Measurements from ENCODE around the gene ACAP2.
"Not testable (repeated sequence)": the region's sequence is repeated elsewhere in the genome, so short reads cannot be mapped to it uniquely, and the experiment has no call there.

ACAP2 gene

DNA sequence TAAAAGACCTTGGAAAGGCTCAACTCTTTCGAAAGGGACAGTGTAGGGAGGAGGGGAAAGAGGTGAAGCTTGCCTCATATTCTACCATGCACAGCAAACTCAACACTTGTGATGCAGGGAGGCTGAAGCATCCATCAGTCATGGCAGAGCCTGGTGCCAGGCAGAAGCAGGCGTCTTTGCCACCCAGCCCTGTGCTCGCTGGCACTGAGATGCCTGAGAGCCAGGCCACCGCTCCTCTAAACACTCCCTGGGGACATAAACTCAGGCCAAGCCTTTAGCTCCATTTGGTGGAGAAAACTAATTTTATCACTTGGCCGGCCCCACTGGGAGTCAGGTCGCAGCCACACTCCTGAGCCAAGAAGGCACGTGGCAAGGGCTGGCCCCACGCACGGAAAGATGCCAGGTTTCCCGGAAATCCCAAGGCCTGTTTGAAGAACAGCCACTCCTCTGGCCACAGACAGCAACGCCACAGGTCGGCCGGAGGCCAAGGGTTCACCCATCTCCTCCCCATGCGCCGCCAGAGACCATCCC lies 202.6 kb downstream of the ACAP2 start:
- no peak for DNase-seq

GRCh38 chr3:195239121-195239520 lies 203.7 kb downstream of the ACAP2 start:
- no peak for DNase-seq

- DNase-seq, result no peak
These were observed 204.2 kb downstream of the ACAP2 start for GRCh38 chr3:195238586-195239118.

- no peak for DNase-seq
These were observed 204.7 kb downstream of the ACAP2 start for GRCh38 chr3:195238081-195238571.

DNA sequence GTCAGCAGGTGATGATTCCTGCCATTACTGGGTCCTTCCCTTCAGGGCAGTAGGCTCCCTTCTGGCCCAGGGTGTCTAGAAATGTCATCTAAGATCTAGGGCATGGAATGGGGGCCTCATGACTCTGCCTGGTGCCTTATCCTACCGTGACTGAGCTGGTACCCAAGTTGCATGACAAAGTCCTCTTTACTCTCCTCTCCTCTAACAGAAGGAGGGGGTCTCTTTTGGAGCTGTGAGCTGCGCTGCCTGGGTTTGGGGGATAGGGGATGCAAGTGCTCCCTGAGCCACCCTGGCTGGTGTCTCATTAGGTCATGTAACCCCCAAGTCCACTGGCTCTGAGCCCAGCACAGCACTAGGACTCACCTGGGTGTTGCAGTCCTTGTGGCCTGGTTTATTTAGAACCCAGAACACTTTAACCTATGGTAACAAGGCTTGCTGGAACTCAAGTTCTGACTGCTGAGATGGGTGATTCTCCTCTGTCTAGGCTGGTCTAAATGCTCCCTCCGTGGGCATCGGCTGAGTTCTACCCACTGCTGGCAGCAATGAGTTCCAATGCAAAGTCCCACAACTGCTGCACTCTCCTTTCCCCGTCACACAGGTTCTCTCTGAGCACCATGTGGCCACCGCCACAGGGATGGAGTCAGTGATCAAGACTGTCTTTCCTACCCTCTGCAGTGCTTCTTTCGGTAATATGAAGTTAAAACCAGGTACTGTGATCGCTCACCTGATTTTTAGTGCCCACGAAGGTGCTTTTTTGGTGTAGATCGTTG lies 205.8 kb downstream of the ACAP2 start:
- no peak for DNase-seq

- DNase-seq, result no peak
These were observed 206.6 kb downstream of the ACAP2 start for GRCh38 chr3:195236076-195236798.

GRCh38 chr3:195230244-195230643 lies 212.6 kb downstream of the ACAP2 start:
- no peak for DNase-seq

GRCh38 chr3:195228886-195229285 lies 213.9 kb downstream of the ACAP2 start:
- not testable (repeated sequence) for DNase-seq

DNA sequence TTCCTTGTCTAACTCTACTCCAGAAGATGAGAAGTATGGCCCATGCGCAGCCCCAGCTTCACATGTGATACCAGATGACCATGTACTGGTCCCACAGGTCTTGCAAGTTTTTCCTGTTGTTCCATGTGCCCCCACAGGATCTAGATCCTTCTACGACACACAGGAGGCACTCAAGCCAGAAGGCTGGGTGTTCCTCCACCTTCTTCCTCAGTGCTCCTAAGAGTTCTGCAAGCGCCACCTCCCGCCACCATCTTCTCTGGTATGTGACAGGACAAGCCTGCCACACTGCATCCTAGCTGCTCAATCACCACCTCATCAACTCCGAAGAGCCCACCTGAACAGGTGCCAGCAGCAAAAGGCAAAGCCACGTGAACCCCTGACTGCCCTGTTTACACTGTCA lies 214.9 kb downstream of the ACAP2 start:
- no peak for DNase-seq

- peak; percentile 7 for DNase-seq
These were observed 215.8 kb downstream of the ACAP2 start for GRCh38 chr3:195226900-195227447.

DNA sequence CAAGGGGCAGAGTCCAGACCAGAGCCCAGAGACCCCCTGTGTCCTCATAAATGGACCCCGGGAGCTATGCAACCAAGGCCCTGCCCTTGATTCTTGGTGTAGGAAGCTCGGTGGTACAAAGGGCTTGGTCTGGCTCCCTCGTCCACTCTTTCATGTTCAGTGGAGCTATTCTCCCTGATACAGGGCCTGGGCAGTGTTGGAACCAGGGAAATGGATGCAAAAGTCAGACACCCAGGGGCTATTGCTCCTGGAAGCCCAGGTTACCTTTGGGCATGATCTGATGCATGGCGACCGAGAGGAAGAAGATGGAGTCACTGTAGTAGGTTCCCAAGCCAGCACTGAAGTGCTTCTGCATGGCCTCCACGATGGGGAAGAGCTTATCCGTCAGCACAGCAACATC lies 216.4 kb downstream of the ACAP2 start:
- DNase-seq, result no peak

GRCh38 chr3:195224980-195225580 lies 217.7 kb downstream of the ACAP2 start:
- no peak for DNase-seq

Data from CD4-positive, alpha-beta T cell treated with Interleukin-17A for 4 hours (primary cell).